GM18507 (cell line): ENCODE data around the gene CHRM5.
"Not testable (repeated sequence)": the region's sequence is repeated elsewhere in the genome, so short reads cannot be mapped to it uniquely, and the experiment has no call there.

Experiments used
- DNase-seq: peaks from one replicate; pipeline ENCODE4 v3.0.0; 2011; ENCODE audit warnings: low read depth; ENCODE audit not compliant: insufficient read length; ENCODE audit errors: extremely low spot score
- FAIRE-seq: peaks from 2 replicates; lab custom pipeline; 2011; peaks lifted over from hg19 to GRCh38; lab: Jason Lieb, UNC

The CHRM5 gene

DNA sequence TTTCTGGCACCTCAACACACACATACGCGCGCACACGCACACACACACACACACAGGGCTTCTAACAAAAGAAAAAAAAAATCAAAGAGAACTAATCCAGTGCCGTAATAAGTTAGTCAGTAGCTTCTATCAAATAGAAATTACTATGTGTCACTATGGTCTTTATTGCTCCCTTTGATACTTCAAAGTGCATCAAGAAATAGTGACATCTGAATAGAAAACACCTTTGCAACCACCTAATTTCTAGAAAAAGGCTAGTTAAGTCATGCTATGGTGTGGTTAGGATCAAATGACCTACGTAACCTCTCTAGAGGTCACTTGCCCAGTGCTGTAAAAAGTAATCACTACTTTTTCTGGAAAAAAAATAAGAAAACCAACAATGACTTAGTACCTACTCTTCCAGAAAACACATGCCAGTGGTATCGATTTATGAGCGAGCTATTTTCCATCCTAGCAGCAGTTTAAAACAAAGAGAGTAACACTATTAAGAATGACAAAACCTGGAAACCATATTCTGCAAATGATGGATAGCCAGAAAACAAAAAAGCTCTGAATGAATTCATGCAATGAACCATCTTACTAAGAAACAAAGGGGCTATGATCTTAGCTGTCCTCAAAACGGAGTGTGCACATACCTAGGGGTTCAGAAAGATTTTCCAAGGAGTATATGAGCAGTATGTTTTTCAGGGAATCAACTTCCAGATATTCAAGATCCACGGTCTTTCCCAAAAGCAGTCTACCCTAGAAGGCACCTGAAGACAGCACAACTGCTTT is 63.9 kb downstream of the CHRM5 start:
- DNase-seq (no peak), FAIRE-seq (no peak)

DNA sequence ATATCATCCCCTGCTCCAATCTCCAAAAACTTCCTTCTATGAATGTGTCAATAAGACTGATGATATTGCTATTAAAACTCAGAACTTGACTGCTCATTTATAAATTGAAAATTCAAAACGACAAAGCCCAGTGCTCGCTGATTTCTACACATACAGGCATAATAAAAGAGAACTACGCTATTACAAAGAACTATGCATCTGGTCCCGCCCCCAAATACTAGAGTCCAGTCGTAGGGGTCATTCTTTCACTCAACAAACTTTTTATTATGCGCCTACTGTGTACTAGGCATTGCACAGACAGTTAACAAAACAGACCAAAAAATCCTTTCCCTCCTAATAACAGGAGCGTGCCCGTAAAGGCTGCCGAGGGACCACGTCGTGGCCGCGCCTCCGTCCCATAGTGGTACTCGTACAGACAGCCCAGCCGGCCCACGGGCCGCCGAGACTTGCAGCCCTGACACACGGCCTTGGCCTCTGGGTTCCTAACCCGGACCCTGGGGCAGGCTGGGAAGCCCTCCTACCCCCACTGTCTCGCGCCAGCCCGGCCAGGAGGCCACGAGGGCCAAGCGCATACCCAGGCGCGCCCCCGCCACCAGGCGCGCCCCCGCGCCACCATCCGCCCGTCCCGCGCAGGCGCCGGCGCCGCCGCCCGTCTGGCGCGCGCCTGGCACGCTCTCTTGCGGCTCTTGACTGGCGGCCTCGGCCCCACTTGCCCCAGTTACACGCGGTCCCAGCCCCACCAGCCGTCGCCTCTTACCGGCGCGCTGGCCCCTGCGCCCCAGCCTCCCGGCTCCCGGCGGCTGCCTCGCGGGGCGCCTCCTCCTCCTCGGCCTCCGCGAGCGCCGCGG is 70.0 kb downstream of the CHRM5 start:
- peak; percentile 58 for DNase-seq
- FAIRE-seq: peak; percentile 91

DNA sequence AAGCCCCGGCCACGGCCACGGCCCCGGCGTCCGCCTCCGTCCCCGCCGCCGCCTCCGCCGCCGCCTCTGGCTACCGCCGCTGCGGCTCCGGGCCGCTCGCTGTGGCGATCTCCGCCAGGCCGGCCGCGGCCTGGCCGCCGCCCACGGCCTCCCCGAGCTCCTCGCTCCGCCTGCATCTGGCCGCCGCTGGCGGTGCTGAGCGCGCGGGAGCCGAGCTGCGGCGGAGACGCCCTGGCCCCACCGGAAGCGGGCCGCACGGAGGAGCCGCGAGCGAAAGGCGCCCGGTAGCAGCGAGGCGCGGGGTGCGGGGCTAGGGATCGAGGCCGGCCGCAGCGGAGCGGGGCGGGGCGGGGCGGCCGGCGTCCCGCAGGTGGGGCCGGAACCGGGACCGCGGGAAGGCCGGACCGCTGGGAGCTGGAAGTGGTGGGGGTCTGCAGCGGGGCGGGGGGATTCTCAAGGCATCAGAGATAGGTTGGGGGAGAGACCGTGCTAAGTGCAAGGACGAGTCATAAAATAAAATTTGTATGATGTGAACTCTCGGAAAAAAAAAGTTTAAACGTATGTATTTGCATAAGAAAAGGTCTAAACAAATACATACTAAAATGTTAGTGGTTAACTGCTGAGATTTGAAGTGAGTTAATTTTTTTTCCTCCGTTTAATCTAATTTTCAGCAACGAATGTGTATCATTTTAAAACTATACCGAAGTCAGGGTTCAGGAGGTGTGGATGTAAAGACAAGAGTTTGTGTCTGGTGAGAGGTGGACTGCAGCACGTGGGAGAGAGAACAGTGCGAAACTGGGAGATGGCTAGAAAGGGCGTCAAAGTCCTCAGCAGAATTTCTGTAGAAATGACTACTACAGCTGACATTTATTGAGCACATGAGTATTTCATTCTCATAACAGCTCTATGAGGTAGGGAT is 70.8 kb downstream of the CHRM5 start, which contains the start of gene AVEN:
Gene AVEN (minus strand): TSS at position 334 of the 919 bp plus-strand sequence. CDS start 158 bp downstream, at position 176.
- DNase-seq (peak; percentile 22), FAIRE-seq (no peak)

DNA sequence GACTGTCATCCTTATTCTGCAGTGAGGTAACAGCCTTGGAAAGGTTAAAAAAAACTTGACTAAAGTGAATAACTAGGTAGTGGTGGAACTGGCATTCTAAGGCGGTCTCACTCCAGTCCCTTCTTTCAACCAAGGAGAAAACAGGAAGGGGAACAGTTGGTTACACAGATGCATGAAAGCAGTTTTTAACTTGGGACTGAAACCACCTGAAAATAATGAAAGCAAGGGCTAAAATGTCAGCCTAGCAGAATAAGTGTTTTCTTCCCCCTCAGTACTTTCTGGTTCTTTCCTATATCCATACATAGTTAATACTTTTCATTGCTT is 71.5 kb downstream of the CHRM5 start:
- no peak for DNase-seq
- FAIRE-seq: peak; percentile 78

DNA sequence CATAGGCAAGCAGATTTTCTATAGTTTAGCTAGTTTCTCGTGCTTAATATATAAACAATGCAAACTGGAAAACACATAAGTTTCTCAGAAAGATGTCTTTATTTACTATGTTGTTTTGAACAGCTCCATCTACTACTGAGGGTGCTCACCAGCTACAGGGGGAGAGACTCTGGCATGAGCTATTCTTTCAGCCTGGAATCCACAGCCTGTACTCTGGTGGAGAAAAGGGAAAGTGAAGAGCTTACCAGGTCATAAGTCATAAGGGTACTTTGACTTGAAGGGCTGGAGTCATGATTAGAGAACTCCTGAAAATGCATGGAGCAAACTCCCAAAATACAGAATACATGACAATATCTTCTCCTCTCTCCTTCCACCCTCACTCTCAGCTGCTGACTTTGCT is 75.1 kb downstream of the CHRM5 start:
- FAIRE-seq: peak; percentile 18
- DNase-seq: no peak

DNA sequence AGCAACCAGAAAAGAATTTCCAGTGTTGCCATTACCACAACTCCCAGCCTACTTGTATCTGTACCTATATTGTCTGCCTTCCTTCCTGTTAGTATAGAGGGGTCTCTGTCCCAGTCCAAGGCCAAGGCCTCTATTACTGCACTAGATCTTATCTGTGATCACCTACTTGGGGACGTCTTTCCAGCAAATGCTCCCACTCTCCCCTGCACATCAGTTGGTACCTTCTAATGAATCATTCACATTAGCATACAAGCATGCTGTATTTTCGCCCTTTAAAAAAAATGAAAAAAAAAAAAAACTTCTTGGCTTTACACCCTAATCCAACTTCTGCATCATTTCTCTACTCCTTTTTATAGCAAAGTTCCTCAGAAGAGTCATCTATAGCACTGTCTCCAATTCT is 75.5 kb downstream of the CHRM5 start:
- DNase-seq: no peak
- peak; percentile 9 for FAIRE-seq

DNA sequence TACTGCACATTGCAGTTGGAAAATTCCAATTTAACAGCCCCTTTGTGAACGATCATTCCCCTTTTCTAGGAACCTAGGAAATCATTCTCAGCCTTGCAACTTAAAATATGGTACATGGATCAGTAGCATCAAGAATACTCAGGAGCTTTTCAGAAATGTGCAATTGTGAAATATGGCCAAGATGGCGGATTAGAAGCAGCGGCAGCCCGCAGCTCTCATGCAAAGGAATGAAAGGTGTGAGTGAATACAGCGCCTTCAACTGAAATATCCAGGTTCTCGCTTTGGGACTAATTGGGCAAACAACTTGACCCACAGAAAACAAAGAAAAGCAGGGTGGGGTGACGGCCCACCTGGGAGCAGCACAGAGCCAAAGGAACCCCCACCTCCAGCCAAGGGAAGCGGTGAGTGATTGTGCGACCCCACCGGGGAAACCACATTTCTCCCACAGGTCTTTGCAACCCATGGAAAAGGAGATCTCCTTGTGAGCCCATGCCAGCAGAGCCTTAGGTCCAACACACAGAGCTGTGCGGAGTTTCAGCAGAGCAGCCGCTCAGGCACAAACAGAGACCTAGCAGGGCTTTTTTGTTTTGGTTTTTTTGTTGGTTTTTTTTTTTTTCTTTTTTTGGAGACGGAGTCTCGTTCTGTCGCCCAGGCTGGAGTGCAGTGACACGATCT is 78.3 kb downstream of the CHRM5 start:
- DNase-seq: no peak
- FAIRE-seq: no peak

DNA sequence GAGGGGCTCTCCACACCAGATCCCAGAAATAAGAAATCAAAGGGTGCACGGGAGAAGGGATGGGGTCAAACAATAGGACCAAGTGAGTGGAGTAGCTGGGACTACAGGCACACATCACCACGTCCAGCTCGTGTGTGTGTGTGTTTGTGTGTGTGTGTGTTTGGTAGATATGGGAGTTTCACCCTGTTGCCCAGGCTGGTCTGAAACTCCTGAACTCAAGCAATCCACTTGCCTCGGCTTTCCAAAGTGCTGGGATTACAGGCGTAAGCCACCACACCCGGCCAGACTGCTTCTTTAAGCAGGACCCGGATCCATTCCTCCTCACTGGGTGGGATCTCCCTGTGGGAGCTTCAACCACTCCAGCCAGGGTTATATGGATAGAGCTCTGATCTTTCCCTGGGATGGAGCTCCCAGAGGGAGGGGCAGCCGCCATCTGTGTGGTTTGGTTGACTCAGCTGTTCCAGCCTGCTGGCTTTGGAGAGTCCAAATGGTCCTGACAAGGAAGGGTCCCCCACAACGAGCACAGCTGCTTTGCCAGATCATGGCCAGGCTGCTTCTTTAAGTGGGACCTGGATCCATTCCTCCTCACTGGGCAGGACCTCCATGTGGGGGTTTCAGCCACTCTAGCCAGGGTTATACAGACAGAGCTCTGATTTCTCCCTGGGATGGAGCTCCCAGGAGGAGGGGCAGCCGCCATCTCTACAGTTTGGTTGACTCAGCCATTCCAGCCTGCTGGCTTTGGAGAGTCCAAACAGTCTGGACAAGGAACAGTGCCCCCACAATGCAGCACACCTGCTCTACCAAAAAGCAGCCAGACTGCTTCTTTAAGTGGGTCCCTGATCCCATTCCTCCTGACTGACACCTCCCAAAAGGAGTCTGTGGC is 79.8 kb downstream of the CHRM5 start:
- DNase-seq (no peak), FAIRE-seq (no peak)

DNA sequence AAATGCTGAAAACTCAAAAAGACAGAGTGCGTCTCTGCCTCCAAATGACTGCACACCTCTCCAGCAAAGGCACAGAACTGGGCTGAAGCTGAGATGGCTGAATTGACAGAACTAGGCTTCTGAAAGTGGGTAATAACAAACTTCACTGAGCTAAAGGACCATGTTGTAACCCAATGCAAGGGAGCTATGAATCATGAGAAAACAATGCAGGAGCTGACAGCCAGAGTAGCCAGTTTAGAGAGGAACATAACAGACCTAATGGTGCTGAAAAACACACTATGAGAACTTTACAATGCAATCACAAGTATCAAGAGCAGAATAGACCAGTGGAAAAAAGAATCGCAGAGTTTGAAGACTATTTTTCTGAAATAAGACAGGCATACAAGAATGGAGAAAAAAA is 80.8 kb downstream of the CHRM5 start:
- FAIRE-seq (no peak), DNase-seq (no peak)

DNA sequence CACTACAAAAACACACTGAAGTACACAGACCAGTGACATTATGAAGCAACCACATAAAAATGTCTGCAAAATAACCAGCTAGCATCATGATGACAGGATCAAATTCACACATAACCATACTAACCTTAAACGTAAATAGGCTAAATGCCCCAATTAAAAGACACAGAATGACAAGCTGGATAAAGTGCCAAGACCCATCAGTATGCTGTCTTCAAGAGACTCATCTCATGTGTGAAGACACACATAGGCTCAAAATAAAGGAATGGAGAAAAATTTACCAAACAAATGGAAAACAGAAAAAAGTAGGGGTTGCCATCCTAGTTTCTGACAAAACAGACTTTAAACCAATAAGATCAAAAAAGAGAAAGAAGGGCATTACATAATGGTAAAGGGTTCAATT is 82.1 kb downstream of the CHRM5 start:
- not testable (repeated sequence) for FAIRE-seq

DNA sequence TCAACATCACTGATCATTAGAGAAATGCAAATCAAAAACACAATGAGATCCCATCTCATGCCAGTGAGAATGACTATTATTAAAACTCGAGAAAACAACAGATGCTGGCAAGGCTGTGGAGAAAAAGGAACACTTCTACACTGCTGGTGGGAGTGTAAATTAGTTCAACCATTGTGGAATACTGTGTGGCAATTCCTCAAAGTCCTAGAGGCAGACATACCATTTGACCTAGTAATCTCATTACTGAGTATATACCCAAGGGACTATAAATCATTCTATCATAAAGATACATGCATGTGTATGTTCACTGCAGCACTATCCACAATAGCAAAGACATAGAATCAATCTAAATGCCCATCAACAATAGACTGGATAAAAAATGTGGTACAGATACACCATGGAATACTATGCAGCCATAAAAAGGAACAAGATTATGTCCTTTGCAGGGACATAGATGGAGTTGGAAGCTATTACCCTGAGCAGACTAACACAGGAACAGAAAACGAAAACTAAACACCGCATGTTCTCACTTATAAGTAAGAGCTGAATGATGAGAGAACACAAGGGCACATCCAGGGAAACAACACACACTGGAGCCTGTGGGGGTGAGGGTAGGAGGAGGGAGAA is 85.9 kb downstream of the CHRM5 start:
- no peak for FAIRE-seq
- no peak for DNase-seq

More for the DNA sequence above, 82.1 kb downstream of the CHRM5 start:
- DNase-seq: not testable (repeated sequence)

DNA sequence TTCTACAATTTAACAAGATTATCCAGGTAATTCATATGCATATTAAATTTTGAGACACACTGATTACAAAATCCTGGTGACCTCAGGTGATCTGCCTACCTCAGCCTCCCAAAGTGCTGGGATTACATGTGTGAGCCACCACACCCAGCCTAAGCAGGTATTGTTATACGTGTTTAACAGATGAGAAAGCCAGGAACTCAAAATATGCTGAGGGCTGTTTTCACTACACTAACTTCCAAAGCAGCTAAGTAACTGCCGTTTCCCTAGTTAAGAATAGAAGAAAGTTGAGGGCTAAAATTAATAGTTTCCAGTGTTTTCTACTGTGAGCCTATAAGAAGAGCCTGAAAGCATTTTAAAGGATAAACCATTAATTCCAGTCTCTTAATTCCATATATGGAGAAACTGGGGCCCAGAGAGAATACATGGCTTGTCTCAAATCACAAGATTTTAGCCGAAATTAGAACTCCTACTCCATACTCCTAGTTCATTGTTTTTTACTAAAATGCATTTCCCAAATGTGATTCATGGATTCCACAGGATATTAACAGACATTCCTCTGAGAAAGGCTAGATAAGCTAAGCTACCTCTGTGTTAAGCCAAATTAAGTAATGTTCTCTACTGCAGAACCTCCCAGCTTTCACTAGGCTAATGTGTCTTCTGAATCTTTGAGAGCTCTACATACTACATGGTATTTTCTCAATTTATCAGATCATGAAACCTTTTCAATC is 87.7 kb downstream of the CHRM5 start:
- DNase-seq (no peak), FAIRE-seq (no peak)

DNA sequence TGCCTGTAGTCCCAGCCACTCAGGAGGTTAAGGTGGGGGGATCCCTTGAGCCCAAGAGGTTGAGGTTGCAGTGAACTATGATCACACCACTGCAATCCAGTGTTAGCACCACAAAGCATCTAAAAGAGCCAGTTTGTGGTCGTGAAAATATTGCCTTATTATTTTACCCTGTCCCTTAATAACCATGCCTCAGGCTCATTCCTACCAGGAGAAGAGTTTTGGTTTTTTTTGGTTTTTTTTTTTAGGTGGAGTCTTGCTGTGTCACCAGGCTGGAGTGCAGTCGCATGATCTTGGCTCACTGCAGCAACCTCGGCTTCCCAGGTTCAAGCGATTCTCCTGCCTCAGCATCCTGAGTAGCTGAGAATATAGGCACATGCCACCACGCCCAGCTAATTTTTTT is 88.6 kb downstream of the CHRM5 start:
- FAIRE-seq (no peak), DNase-seq (no peak)

DNA sequence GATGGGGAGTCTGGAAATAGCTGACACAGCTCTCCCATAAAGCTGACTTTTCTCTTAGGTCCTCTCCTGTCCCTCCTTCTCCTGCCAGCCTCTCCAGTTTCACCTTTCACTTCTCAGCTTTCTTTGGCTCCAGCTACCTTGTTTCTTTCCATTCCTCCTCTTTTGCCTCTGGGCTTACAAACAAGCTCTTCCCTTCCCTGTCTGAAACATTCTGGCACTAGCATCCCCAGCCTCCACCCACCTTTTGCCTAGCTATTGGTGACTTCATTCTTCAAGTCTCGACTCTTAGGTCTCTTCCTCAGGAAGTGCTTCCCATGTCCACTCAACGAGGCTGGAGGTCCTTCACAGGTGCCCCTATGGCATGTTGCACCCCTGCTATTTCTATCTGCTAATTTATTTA is 91.2 kb downstream of the CHRM5 start:
- no peak for DNase-seq
- FAIRE-seq: no peak

DNA sequence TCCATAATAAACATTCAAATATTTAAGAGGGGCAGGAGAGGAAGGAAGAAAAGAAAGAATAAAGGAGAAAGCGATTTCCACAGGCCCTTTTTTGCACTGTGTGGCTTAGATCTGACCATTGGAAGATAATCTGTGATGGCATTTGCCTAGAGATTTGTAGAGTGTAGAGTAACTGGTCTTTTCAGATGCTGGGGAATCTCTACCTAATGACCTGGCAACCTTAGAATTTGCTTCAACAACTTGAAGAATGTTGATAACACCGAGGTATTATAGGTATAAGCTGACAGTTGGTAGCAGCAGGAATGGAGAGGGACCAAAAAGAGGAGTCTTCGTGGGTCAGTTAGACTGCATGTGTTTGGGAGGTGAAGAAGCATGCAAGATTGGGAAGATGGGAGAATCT is 91.6 kb downstream of the CHRM5 start:
- no peak for FAIRE-seq

DNA sequence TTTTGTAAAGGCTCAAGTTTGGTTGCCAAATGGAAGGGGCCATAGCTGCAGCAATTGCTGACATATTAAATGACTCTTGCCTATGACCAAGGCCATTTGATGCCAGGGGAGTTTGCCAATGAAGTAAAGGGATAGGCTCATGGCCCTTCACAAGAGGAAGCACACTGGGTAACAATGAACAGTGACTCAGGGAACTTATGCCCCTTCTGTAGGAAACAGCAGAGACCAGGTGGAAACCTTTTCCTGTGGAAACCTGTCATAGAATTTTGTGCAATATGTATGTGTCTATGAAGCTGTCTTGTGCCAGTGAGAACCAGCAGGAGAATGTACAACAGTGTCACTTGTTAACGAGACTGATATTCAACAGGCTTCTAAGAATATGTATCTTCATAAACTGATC is 96.1 kb downstream of the CHRM5 start:
- DNase-seq: no peak
- FAIRE-seq: peak; percentile 5

More for the DNA sequence above, 91.6 kb downstream of the CHRM5 start:
- DNase-seq: no peak

DNA sequence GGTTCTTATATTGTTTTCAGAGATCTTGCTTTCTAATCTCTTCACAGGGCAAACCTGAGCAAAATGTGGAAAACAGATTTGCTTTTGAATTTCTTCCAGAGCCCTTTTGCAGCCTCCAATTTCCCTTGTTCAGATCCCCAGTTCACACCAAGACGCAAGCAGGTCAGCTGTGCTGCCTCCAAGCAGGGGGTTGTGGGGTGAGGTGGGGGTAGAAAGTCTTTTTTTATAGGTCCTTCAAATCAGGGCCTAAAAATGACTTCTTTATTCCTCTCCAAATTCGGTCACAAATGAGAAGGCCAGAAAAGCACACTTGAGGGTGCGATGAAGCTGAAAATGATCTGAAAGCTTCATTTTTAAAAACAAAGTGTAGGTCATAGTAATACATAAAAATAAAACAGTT is 97.0 kb downstream of the CHRM5 start:
- DNase-seq (no peak), FAIRE-seq (no peak)
